ENCODE measurements around the gene TAOK3.

Gene TAOK3

DNA sequence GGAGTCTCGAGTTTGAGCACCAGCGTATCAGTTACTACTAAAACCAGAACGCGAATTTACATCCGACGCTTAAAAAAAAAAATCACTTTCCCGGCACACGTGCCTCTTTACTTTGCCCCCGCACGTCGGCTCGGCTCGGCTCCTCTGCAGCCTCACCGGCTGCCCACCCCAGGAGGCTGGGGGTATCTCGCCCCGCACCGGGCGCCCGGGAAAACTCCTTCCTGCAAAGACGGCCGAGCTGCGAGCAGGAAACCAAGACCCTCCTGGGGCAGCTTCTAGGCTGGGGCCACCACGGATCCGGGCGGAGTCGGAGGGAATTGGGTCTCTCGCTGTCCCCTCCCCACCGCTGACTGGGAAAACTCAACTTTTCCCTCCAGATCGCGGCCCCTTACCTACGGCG lies 269.5 kb downstream of the TAOK3 start:
- TF ChIP-seq, protein P1, sequence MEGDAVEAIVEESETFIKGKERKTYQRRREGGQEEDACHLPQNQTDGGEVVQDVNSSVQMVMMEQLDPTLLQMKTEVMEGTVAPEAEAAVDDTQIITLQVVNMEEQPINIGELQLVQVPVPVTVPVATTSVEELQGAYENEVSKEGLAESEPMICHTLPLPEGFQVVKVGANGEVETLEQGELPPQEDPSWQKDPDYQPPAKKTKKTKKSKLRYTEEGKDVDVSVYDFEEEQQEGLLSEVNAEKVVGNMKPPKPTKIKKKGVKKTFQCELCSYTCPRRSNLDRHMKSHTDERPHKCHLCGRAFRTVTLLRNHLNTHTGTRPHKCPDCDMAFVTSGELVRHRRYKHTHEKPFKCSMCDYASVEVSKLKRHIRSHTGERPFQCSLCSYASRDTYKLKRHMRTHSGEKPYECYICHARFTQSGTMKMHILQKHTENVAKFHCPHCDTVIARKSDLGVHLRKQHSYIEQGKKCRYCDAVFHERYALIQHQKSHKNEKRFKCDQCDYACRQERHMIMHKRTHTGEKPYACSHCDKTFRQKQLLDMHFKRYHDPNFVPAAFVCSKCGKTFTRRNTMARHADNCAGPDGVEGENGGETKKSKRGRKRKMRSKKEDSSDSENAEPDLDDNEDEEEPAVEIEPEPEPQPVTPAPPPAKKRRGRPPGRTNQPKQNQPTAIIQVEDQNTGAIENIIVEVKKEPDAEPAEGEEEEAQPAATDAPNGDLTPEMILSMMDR (IDR thresholded peaks at IDR 0.05; ENCODE audit: insufficient read depth, low read depth, low read length, missing control alignments) = no peak
- DNase-seq (ENCODE audit: low read depth) = no peak
- H3K4me3 ChIP-seq (ENCODE audit: low read length) = peak overlapping the region; percentile 61

DNA sequence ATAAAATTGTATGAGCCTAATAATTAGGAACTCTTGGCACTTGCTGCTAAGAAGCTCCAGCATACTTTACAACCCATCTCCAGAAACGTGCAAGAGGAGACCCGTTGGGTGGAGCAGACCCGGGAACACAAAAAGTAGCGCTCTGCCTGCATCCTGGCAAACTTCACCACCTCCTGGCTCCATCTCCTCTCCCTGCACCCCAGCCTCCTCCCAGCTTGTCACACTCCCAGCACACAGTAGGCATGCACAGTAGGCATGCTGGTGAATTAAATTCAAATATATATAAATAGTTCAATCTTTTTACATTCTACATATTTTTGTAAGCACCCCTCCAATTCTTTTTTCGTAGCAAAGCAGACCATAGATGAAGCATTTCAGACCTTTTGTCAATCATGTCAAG lies 270.1 kb downstream of the TAOK3 start:
- TF ChIP-seq, protein P1 (IDR thresholded peaks at IDR 0.05; ENCODE audit: insufficient read depth, low read depth, low read length, missing control alignments) = no peak
- DNase-seq (ENCODE audit: low read depth) = no peak
- peak overlapping the region; percentile 61 for H3K4me3 ChIP-seq (ENCODE audit: low read length)

DNA sequence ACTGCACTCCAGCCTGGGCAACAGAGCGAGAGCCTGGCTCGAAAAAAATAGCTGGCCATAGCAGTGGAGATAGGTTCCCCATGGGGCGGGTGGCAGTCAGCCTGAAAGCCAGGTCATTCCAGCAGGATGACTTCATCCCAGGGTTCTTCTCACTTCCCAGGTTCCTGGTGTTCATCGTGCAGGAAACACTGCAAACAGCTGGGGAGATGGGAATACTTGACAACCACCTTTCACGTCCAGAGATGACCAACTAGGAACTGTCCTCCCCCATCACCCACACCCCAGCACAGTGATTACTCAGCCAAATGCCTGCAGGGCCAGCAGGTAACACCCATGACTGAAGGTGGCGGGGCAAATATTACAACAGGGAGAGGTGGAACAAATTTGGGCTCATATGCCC lies 270.6 kb downstream of the TAOK3 start:
- peak; percentile 85 for DNase-seq (ENCODE audit: low read depth)
- no peak overlapping the region for H3K4me3 ChIP-seq (ENCODE audit: low read length)
- TF ChIP-seq, protein P1 (IDR thresholded peaks at IDR 0.05; ENCODE audit: insufficient read depth, low read depth, low read length, missing control alignments) = no peak

DNA sequence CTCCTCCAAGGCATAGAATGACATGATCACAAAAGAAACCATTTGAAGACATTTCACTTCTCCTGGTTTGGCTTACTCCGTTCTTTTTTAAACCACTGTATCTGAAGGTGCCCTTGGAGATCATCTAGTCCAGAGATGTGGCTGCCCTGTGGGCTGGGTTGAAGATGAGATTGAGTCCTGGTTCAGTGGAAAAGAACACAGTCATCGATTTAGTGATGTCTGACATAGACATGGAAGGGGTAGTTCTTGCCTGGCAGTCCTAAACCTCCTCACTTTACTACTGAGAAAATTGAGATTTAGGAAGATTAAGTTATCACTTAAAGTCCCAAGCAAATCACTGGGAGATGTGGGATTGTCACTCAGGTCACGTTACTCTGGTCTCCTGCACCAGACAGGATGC lies 271.7 kb downstream of the TAOK3 start:
- H3K4me3 ChIP-seq (ENCODE audit: low read length) = no peak overlapping the region
- DNase-seq (ENCODE audit: low read depth) = no peak
- TF ChIP-seq, protein P1 (IDR thresholded peaks at IDR 0.05; ENCODE audit: insufficient read depth, low read depth, low read length, missing control alignments) = no peak

Measured in epithelial cell of esophagus (primary cell).